Loucy (cell line): ENCODE results near the gene PCBD1.

Source experiments
- EZH2phosphoT487 ChIP-seq: fragments of 200-600 bp; IDR thresholded peaks from 2 replicates; pipeline ENCODE4 v1.6.1; 2018; ENCODE audit warnings: antibody characterized with exemption, mild to moderate bottlenecking, moderate library complexity, borderline replicate concordance
- TF ChIP-seq, protein P1 (sequence below): fragments of 200-600 bp; sonication (generic); conservative IDR thresholded peaks from 2 replicates; pipeline ENCODE4 v1.5.1; 2014; ENCODE audit warnings: mild to moderate bottlenecking, antibody characterized with exemption, low read length

GRCh38 chr10:70834021-70834420 lies 54.3 kb downstream of the PCBD1 start:
- TF ChIP-seq, protein P1, sequence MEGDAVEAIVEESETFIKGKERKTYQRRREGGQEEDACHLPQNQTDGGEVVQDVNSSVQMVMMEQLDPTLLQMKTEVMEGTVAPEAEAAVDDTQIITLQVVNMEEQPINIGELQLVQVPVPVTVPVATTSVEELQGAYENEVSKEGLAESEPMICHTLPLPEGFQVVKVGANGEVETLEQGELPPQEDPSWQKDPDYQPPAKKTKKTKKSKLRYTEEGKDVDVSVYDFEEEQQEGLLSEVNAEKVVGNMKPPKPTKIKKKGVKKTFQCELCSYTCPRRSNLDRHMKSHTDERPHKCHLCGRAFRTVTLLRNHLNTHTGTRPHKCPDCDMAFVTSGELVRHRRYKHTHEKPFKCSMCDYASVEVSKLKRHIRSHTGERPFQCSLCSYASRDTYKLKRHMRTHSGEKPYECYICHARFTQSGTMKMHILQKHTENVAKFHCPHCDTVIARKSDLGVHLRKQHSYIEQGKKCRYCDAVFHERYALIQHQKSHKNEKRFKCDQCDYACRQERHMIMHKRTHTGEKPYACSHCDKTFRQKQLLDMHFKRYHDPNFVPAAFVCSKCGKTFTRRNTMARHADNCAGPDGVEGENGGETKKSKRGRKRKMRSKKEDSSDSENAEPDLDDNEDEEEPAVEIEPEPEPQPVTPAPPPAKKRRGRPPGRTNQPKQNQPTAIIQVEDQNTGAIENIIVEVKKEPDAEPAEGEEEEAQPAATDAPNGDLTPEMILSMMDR = no peak
- TF ChIP-seq EZH2phosphoT487 = no peak
